Bronchial epithelial cell (primary cell): Measurements from ENCODE around the gene SPATA1. TPM values are rescaled to one million over a fixed set of nuclear protein-coding genes. Genes with fewer than 3 reads are reported as not detected.

Experiments
- DNase-seq: peaks from one replicate; pipeline ENCODE4 v3.0.0-alpha.2; 2010; ENCODE audit warnings: low read depth
- FAIRE-seq: peaks from 2 replicates; lab custom pipeline; 2011; peaks lifted over from hg19 to GRCh38; lab: Jason Lieb, UNC
- H3K27me3 ChIP-seq: 2 replicates; pipeline ENCODE4 v1.5.1; 2011; ENCODE audit warnings: low read length; ENCODE audit not compliant: control insufficient read depth, insufficient read depth
- H3K36me3 ChIP-seq: 2 replicates; pipeline ENCODE4 v1.5.1; 2011; ENCODE audit warnings: low read length; ENCODE audit not compliant: control insufficient read depth, insufficient read depth
- H3K4me3 ChIP-seq: 2 replicates; pipeline ENCODE4 v1.5.1; 2011; ENCODE audit warnings: mild to moderate bottlenecking, low read depth, low read length, control low read depth
- total RNA-seq: library from RNA; depleted of rRNA; stranded (reverse); fragments of >200 nt; gene quantifications from 2 replicates; pipeline ENCODE4 v1.2.1, GENCODE V29; 2014
- TF ChIP-seq, protein P1 (sequence below): IDR thresholded peaks from 2 replicates; pipeline ENCODE4 v1.5.1; 2011; ENCODE audit warnings: mild to moderate bottlenecking, moderate library complexity, low read length, control low read depth, inconsistent platforms; ENCODE audit not compliant: insufficient read depth, severe bottlenecking

Gene SPATA1
- total RNA-seq, 1 donor from 2014 or later = 0.26 TPM

DNA sequence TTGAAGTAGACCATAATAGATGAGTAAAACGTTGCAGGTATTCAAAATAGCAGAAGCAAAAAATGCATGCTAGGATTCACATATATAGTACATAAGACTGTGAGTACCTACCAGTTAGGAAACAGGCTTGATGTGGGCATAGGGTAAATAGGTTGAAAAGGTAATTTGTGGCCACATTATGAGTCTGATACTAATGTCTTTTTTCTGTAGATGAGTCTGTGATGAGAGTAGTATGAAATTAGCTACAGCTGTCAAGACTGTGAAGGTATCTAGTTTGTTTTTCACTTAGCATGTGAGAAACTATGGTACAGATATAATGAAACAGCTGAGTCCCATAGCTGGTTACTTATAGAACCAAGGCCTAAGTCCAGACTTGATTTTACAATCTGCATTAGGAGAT lies 12.4 kb upstream of the SPATA1 start:
- DNase-seq = no peak
- TF ChIP-seq, protein P1, sequence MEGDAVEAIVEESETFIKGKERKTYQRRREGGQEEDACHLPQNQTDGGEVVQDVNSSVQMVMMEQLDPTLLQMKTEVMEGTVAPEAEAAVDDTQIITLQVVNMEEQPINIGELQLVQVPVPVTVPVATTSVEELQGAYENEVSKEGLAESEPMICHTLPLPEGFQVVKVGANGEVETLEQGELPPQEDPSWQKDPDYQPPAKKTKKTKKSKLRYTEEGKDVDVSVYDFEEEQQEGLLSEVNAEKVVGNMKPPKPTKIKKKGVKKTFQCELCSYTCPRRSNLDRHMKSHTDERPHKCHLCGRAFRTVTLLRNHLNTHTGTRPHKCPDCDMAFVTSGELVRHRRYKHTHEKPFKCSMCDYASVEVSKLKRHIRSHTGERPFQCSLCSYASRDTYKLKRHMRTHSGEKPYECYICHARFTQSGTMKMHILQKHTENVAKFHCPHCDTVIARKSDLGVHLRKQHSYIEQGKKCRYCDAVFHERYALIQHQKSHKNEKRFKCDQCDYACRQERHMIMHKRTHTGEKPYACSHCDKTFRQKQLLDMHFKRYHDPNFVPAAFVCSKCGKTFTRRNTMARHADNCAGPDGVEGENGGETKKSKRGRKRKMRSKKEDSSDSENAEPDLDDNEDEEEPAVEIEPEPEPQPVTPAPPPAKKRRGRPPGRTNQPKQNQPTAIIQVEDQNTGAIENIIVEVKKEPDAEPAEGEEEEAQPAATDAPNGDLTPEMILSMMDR = no peak

DNA sequence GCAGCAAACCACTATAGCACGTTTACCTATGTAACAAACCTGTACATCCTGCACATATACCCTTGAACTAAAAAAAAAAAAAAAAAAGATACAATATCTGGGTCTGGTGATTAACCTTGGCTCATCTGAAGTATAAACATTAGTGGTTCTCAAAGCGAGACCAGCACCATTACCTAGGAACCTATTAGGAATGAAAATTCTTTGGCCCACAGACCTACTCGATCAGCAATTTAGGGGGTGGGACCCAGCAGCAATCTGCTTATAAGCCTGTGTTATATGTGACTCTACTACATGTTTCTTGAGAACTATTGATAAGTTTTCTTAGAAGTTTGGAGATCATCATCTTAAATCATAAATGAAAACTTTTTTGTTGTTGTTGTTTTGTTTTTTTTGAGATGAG lies 9.7 kb upstream of the SPATA1 start:
- Histone ChIP-seq H3K4me3 (no peak overlapping the region), H3K36me3 (peaks cover 6% of the 10 kb centered on the region), H3K27me3 (no peaks in the 10 kb centered on the region)
- DNase-seq (no peak), FAIRE-seq (no peak)
- TF ChIP-seq, protein P1 = no peak

More for the DNA sequence above, 12.4 kb upstream of the SPATA1 start:
- no peak overlapping the region for H3K4me3 ChIP-seq
- no peak for FAIRE-seq
- H3K27me3 ChIP-seq = no peaks in the 10 kb centered on the region
- peaks cover 9% of the 10 kb centered on the region for H3K36me3 ChIP-seq

DNA sequence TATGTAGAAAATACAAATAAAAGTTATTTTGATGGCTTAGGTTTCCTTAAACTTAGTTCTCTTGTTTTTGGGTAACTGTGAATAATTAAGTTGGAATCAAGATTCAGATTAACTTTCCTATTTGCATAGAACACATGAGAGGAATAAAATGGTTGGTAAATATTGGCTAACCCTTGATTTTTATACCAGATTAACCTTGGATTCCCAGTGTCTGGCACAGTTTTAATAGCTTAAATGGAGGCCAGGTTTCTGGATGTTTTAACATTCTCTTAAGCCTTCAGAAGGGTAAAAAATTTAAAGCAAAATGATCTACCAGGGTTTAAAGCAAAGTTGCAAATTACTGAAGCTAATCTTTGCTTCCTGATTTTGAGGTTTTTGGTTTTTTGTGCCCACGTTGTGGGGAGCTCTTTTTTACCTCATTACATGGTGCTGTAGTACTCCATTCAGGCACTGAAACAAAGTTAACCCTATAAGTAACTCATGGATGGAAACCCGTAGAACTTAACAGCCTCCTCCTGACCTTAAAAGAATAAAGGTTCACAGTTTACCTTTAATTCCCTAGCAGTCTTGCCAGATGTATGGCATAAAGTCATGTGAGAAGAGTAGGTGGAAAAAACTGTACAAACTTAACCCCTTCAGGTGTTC lies 8.4 kb upstream of the SPATA1 start:
- no peak for FAIRE-seq

DNA sequence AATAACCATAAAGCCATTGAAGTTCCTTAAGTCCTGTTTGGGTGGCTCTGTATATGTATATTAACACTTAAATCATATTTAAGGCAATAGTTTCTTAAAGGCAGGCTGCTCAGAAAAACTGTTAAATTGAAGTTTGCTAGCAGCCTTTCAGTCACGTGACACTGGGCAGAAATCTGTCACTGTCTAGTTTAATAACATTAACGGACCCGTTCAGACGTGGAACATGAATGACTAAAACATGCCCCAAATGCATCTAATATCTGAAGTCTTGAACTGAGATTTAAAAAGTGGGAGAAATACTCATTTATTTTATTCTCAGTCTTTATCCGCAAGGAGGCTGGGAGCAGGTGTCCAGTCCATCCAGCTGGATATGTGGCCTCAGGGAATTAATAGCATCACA lies 3.3 kb upstream of the SPATA1 start:
- no peak for FAIRE-seq
- peaks cover 5% of the 10 kb centered on the region for H3K36me3 ChIP-seq
- no peak for DNase-seq
- no peak overlapping the region for H3K4me3 ChIP-seq
- TF ChIP-seq, protein P1 = no peak
- no peaks in the 10 kb centered on the region for H3K27me3 ChIP-seq

More for the DNA sequence above, 8.4 kb upstream of the SPATA1 start:
- TF ChIP-seq, protein P1 = no peak
- Histone ChIP-seq H3K4me3 (no peak overlapping the region), H3K36me3 (peaks cover 7% of the 10 kb centered on the region), H3K27me3 (no peaks in the 10 kb centered on the region)
- no peak for DNase-seq

DNA sequence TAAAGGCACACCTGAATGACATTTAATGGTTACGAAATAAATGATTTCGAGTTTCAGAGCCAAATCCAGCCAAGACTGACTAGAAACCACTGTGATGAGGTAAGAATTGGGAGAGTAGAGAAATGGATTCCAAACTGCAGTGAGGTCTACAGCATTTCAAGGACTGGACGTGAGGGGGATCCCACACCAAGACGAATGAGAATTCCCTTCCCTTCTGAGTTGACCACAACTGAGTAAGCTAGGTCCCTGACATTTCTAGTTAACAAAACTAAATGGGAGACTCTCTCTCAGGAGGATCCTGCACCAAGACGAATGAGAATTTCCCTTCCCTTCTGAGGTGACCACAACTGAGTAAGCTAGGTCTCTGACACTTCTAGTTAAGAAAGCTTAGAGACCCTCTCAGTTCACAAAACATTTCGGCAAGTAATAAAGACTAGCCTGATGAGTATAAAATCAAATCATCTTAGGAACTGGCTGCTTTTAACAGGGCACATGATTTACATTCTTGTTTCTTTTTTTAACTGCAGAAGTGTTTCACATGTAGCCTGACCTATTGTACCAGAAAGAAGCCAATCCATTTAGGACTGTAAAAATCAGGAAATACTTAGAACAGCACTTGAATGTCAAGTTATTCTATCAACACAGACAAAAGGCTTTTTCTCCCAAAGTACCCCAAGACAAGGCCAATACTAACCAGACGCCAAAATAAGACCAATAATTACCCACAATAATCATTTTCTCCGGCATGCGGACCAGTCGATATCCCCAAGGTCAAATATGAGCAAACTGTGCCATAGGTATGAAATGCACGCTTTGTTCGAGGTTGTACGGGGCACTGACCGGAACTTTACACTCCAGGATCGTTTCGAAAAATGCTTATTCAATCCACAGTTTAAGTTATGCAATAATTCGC lies 1.4 kb upstream of the SPATA1 start:
- H3K4me3 ChIP-seq = peak overlapping the region; percentile 76
- DNase-seq = peak; percentile 38
- no peak for FAIRE-seq
- no peaks in the 10 kb centered on the region for H3K27me3 ChIP-seq
- peaks cover 4% of the 10 kb centered on the region for H3K36me3 ChIP-seq
- TF ChIP-seq, protein P1 = no peak
